A673 (cell line): ENCODE data around the gene RPS16.
"Not testable (repeated sequence)": the region's sequence is repeated elsewhere in the genome, so short reads cannot be mapped to it uniquely, and the experiment has no call there.

Source experiments
- CTCF ChIP-seq: fragments of 300-800, 200-600 bp; sonication (generic); conservative IDR thresholded peaks from 2 replicates; pipeline ENCODE4 v1.5.1; 2017; ENCODE audit warnings: low read depth, mild to moderate bottlenecking, antibody characterized with exemption, low read length, moderate library complexity, mixed read lengths
- EZH2 ChIP-seq: fragments of 200-600 bp; sonication (generic); IDR thresholded peaks from 2 replicates; pipeline ENCODE4 v1.6.1; 2017; ENCODE audit warnings: borderline replicate concordance, low read depth, mild to moderate bottlenecking, mixed read lengths, antibody characterized with exemption, low read length; ENCODE audit not compliant: poor library complexity, severe bottlenecking

- TF ChIP-seq CTCF, EZH2: not testable (repeated sequence)
Measured at GRCh38 chr19:39479319-39479801, 43.6 kb upstream of the RPS16 start.
